ENCODE results near the gene GMDS. TPM values are rescaled to one million over a fixed set of nuclear protein-coding genes. Genes with fewer than 3 reads are reported as not detected.

The GMDS gene
- total RNA-seq, 1 experiment from 2014 or later = 27.6 TPM

- Histone ChIP-seq H2BK15ac (ENCODE audit: low read depth, low read length) (no peak overlapping the region), H2AFZ (ENCODE audit: low read length) (no peak overlapping the region), H4K20me1 (ENCODE audit: control insufficient read depth, insufficient read depth, insufficient read length) (no peaks in the 10 kb centered on the region), H3K27me3 (ENCODE audit: insufficient read depth, low read length) (no peaks in the 10 kb centered on the region), H3K79me2 (ENCODE audit: insufficient read depth, low read length) (no peaks in the 10 kb centered on the region), H3K23me2 (ENCODE audit: insufficient read length, low read depth, low read length, poor library complexity, severe bottlenecking) (no peaks in the 10 kb centered on the region), H4K91ac (ENCODE audit: insufficient read length, low read depth, low read length) (no peak overlapping the region), H3K27ac (ENCODE audit: insufficient read length, low read depth, low read length) (no peak overlapping the region), H2BK12ac (ENCODE audit: insufficient read length, low read depth, low read length) (no peak overlapping the region), H3K23ac (ENCODE audit: insufficient read length, low read depth, low read length) (no peak overlapping the region), H3K18ac (ENCODE audit: insufficient read length, low read depth, low read length) (no peak overlapping the region), H4K8ac (replicated peaks; ENCODE audit: insufficient read length, low read depth, low read length) (no peak overlapping the region), H2BK20ac (ENCODE audit: low read depth, low read length, poor library complexity, severe bottlenecking) (no peak overlapping the region), H3K9ac (ENCODE audit: extremely low read depth, insufficient read length, low read length) (no peak overlapping the region), H3K56ac (ENCODE audit: insufficient read length, low read depth, low read length) (no peak overlapping the region), H2AK5ac (ENCODE audit: insufficient read length, low read length) (no peak overlapping the region), H3T11ph (ENCODE audit: low read length) (no peak overlapping the region), H4K5ac (ENCODE audit: insufficient read length, low read depth, low read length) (no peak overlapping the region), H3K14ac (ENCODE audit: insufficient read depth, low read length) (no peak overlapping the region), H2BK120ac (ENCODE audit: low read depth, low read length, poor library complexity, severe bottlenecking) (no peak overlapping the region), H2BK5ac (ENCODE audit: insufficient read length, low read length) (no peak overlapping the region), H3K4me2 (ENCODE audit: insufficient read depth, insufficient read length, low read length) (no peak overlapping the region), H3K79me1 (ENCODE audit: insufficient read depth, low read depth, low read length, poor library complexity, severe bottlenecking) (no peaks in the 10 kb centered on the region), H3K4me1 (ENCODE audit: insufficient read depth, low read length) (no peaks in the 10 kb centered on the region), H3K4ac (ENCODE audit: low read depth, low read length) (no peak overlapping the region), H3K9me3 (ENCODE audit: control insufficient read depth, low read depth, low read length) (no peaks in the 10 kb centered on the region)
- Mint-ChIP-seq H3K27me3 (ENCODE audit: low read depth) (no peaks in the 10 kb centered on the region; the same call in 1 of the 2 replicates), H3K4me3 (no peak overlapping the region), H3K36me3 (ENCODE audit: insufficient read depth in 1 of 3, low read depth in 3 of 3) (no peaks in the 10 kb centered on the region), H3K27ac (no peak overlapping the region), H3K9me3 (no peaks in the 10 kb centered on the region), H3K4me1 (no peaks in the 10 kb centered on the region; a peak in 1 of 4 replicates)
- no CpG with 5 or more reads among the region's 9 CpGs for WGBS (ENCODE audit: extremely low coverage, insufficient read length, low lambda C conversion rate)
- TF ChIP-seq, protein P1, sequence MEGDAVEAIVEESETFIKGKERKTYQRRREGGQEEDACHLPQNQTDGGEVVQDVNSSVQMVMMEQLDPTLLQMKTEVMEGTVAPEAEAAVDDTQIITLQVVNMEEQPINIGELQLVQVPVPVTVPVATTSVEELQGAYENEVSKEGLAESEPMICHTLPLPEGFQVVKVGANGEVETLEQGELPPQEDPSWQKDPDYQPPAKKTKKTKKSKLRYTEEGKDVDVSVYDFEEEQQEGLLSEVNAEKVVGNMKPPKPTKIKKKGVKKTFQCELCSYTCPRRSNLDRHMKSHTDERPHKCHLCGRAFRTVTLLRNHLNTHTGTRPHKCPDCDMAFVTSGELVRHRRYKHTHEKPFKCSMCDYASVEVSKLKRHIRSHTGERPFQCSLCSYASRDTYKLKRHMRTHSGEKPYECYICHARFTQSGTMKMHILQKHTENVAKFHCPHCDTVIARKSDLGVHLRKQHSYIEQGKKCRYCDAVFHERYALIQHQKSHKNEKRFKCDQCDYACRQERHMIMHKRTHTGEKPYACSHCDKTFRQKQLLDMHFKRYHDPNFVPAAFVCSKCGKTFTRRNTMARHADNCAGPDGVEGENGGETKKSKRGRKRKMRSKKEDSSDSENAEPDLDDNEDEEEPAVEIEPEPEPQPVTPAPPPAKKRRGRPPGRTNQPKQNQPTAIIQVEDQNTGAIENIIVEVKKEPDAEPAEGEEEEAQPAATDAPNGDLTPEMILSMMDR (conservative IDR thresholded peaks at IDR 0.05) = no peak
- DNase-seq = no peak
Observed at GRCh38 chr6:1762203-1762602, 483.2 kb downstream of the GMDS start.
